Activated T-helper 1 cell treated with Interleukin-2 at 50 U/mL for 16 hours (primary cell): ENCODE data around the gene KRT2.

Experiments used
- DNase-seq: peaks from one replicate; pipeline ENCODE4 v3.0.0-alpha.2; 2020; ENCODE audit warnings: low read depth

The KRT2 gene

DNA sequence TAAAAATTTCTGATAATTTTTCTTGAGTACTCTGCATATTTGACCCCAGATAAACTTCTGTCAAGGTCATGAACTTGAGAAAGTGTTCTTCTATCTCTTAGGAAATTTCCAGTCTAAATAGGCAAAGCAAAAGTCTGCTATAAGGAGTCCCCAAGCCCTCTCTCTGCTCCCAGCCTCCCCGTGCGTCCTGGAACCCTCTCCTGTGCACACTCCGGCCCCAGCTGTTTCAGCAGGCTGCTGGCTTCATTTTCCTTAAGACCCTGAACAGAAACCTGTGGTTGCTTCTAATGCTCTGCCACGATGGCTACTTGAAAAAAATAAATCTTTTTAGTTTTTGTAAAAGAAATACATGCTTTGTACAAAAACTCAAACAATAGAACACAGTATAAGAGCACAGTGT lies 14.7 kb downstream of the KRT2 start:
- DNase-seq = no peak

DNA sequence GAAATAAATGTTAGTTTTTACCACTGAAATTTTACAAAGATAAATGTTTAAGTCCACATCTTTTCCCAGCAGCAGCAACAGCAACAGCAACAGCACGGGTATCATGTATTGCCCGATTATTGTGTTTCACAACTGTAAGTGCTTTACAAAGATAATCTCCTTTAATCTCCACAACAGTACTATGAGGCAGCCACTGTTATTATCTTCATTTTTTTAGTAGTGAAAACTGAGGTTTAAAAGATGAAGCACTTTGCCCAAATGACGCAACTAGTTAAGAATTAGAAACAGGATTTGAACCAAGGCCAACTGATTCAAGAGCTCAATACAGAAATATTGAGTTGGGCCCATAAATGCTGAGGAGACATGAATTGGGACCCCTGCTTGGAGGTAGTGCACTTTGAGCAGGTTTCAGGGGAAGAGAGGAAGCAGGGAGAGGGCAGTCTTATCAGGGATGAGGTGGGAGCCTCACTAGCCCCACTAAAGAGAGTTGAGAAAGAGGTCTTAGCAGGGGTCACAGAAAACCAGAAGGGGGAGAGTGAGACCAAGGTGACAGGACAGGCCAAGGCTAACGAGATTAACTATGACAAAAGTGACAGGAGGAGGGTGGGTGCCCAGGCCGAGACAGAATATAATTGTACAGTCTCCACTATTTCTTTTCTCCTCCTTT lies 15.3 kb downstream of the KRT2 start:
- no peak for DNase-seq

DNA sequence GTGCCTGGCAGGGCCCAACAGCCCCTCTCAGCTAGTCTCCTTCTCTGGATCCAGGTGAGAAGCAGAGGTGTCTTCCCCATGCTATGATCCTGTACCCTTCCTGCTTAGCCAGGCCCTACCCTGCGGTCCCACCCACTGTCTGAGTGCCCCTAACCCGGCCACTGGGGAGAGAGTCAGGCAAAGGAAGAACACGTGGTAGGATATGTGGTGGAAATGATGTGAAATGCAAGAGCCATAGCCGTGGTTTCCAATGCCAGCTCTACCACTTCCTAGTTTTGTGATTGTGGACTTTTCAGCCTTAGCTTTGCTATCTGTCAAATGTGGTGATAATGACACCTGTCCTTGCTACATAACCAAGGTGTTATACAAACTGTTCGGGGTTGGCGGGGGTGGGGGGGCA lies 15.8 kb downstream of the KRT2 start:
- DNase-seq = no peak

DNA sequence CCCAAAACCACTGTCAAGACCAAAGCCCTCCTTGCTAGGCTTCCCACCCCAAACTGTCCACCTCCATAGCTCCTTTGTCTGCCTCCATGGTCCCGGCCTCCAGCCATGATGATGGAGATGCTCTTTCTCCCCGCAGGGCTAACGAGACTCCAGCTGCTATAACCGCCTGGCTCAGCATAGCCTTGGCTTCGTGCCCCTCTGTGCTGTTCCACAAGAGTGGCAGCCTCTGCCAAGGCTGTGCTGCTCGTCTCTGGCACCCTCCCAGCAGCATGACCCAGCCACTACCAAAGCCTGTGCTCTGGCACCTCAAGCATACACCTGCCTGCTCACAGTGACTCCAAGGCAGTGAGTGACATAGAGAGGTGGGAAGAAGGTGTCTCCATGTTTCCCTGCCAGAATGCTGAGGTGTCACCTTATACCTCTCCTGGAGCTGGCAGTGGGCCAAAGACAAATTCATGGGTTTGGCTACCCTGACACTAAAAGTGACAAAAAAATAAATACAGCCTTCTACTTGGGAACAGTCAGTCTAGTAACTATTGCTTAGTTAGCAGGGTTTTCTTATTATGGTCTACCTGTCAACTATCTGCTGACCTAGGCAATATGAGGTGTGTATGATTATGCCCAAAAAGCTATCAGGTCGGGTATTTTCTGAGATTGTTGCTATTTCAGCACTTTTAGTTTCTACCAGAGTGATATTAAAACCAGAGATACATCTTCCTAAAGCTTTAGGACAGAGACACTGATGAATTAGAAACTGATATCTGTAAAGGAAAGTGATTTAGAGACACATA lies 17.6 kb downstream of the KRT2 start:
- DNase-seq = no peak

DNA sequence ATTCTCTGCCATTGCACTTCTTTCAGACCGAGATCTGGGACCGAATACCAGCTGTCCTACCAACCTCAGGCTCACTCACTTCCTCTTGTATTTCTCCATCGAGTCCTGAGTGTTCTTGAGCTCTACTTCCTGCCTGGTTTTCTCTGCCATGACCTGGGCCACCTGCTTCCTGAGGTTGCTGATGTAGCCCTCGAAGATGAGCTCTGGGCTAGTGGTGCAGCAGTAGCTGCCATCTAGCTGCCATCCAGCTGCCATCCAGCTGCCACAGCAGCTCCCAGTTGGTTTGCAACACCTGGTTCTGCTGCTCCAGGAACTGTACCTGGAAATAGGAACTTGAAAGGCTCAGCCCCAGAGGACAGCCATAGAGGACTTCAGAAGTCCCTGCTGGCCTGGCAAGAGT lies 18.6 kb downstream of the KRT2 start:
- no peak for DNase-seq

DNA sequence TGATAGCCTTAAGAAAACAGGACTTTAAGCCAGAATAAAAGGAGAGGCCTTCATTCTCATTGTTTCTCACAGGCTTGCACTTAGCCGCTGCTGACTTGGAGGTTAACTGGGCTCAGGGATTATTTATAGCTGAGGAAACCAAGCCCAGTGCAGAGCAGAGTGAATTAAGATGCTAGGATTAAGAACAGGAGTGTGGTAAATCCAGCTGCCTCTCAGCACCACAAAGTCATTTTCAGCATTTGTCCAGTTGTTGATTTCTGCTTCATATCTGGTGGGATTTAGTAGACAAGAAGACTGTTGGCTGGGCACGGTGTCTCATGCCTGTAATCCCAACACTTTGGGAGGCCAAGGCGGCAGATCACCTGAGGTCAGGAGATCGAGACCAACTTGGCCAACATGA lies 19.4 kb downstream of the KRT2 start:
- DNase-seq = no peak

DNA sequence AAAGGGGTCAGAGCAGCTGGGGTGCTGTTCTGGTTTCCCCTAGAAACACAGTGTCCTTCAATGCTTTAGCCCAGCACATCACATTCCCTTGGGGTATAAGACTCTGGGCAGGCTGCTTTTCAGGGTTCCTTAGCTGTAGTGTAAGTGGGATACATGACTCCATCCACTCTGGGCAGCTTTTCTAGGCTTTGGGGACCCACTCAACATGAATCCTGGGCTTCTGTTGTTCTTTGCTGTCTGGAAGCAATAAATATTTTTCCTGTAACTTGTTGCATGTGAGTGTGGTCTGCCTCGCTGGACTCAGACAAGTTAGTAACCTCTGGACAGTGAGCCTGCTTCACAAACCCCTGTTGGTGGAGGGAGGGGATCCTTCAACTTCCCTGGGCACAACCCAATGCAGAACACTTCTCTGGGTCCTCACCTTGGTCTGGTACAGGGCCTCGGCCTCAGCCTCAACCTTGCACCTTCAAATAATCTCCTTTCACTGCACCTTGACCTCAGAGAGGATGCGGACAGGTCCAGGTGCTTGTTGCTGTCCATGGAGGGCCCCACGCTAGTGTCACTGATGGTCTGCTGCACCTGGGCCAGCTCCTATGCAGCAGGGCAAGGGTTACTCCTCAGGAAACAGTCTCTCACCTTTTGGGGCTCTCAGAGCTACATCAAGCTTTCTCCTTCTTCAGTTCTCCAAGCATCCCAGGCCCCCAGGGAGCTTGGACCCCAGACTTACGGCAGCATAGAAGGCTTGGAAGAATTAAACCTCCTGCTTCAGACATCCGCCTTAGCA lies 20.1 kb downstream of the KRT2 start:
- no peak for DNase-seq

DNA sequence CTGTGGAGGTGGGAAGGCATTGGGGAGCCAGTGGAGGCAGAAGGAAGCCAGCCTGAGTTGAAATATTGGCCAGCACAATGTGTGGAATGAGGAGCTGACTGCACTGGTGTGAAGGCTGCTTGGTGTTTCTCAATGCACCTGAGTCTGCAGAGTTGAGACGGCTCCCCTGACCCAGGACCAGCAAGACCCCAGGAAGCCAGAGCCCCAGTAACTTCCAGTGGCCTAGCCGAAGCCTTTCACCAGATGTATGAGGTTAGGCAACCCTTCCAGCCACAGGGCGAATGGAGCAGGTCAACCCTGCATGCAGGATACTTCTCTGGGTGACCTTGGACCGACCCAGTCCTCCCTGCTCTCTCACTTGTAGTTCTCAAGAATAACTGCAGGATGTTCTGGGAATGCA lies 20.7 kb downstream of the KRT2 start:
- DNase-seq = no peak

DNA sequence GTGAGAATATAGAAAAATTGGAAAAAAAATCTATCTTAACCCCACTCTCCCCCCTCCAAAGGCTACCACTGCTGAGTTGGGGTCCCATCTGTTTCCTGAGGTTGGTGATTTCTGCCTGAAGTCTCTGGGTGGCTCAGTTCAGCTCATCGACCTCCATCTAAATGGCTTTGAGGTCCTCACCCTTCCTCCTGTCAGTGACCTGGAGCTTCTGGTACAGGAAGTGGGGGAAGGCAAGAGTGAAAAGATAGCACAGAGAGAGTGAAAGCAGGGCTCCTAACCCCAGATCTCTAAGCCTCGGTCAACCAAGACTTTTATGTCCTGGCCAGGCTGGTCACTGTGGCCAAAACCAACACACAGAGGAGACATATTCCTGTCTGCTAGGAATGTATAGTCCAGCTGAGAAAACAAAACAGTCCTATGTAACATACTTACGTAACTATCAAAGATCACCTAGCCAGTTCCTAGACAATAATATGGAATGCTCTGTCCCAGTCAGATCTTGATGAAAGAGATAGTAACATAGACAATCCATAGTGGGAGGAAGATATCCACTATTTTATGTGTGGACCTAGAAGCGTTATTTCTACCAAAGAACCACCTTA lies 21.3 kb downstream of the KRT2 start:
- DNase-seq = no peak

DNA sequence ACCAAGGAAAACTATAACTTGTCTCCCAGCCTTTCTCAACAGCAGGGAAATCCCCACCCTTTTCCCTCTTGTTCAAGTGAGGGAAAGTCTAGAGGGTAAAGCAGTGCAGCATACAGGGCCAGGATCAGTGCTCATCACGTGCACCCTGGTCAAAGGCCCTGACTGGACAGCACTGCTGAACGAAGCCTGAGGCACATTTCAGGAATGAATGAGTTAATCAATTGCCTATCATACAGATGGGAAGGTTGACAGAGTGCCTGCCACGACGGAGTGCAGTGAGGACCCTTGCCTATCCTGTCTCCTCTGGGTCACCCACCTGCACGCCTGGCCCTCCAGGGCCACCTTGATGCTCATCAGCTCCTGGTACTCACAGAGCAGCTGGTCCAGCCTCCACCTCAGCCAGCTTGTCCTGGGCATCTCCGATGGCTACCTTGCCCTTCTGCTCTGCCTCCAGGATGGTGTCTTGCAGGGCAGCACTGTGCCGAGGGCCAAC lies 22.0 kb downstream of the KRT2 start:
- no peak for DNase-seq

DNA sequence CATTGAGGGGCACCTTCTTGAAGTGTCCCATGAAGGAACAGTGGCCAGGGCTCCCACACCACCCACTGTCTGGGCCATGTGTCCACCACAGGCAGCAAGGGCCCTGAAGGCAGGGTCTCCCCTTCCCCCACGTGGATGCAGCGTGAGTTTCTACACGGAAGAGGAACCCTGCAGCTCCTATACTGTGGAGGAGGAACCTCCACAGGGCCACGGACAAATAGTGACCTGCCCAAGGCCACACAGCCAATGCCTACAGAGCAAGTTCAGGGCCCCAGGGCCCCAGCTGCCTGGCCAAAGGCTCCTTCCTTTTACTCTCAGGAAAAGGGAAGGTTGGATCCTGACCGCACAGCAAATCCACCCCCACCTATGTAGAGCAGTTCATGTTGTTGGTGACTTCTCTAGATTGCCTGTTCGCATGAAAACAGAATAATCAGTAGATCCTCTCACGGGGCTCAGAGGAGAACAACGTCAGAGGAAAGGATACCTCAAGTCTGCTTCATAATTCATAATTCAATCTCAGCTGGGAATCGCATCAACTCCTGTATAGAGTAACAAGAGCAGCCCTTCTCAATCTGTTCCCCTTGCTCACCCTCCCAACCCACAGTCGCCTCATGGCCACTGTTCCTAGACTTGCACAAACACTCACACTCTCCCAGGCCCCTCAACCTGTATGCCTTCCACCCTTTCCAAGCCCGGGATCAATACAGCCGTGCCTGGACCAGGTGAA lies 22.6 kb downstream of the KRT2 start:
- no peak for DNase-seq

DNA sequence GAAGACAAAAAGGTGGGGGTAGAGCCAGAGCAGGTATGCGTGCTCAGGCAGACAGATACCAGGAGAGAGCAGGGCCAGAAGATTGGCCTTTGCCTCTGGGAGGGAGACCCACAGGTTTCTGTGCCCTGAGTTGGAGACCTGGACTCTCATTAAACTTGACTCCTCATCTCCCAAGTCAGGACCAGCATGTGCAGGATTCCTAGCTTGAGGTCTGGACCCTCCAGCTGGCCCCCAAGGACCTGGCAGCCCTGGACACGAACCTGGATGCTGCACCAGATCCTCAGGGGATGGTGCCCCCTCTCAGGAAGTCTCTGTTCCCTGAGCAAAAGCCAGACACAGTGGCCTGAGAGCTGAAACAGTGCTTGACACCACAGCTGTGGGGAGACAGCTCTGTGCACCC lies 23.2 kb downstream of the KRT2 start:
- no peak for DNase-seq

DNA sequence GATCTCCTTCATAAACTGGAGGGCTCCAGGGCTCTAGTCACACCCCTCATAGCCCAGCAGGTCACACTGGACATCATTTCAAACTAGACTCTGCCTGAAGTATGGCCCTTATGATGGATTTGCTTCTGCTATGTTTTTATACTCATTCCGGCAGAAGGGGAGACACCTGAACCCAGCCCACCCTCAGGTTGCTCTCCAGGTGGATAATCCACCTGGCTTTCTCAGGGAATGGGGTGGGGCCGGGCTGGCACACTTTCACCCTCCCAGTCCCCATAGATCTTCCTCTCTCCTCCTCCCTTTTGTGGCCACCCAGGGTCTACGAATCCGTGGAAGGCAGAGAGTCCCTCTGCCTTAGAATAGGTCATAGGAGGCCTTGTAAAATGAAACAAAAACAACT lies 23.9 kb downstream of the KRT2 start:
- DNase-seq = no peak

DNA sequence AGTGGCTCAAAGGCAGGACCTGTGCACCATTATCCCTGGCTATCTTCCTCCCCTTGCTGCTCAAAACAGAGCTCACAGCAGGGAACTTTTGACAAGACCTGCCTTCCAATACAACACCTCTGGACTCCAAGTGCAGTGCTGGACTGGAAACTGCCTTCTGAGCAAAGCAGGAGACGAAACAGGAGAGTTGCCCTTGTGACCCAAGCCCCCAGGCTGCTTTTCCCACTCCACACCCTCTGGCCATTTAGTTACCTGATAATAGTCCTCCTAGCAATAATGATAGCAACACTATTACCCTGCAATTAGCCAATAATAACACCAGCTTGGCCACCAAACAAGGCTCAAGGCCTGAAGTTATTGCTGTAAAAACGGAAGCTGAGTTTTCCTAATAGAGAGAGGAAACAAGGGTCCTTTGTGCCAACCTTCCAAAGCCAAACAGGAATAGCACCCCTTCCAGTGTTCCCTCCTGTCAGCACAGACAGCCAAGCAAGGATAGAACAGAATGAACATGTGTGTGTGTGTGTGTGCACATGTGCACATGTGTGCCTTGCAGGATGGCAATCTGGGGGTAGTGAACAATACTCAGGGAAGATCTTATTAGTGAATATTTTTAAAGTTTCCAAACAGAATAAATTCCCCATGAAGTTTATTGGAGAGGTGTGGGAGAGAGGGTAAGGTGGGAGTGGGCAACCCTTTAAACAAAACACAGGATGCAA lies 24.5 kb downstream of the KRT2 start:
- no peak for DNase-seq

DNA sequence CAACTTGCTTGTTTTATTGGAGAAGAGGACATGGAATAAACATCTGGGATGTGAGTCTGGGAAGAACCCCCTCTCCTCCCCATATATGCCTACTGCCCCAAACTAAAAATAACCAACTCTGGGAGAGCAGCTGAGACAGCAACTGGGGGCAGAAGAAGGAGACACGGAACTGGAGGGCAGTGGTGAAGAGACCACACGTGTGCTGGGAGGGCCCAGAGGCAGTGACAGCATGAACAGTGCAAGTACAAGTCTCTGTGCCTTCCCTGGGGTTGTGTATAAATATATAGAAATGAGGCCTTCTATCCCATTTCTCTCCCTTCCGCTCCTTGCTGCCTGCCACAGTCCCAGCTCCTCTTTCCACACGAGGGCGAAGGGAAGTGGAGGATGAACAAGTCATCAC lies 29.7 kb downstream of the KRT2 start:
- no peak for DNase-seq

DNA sequence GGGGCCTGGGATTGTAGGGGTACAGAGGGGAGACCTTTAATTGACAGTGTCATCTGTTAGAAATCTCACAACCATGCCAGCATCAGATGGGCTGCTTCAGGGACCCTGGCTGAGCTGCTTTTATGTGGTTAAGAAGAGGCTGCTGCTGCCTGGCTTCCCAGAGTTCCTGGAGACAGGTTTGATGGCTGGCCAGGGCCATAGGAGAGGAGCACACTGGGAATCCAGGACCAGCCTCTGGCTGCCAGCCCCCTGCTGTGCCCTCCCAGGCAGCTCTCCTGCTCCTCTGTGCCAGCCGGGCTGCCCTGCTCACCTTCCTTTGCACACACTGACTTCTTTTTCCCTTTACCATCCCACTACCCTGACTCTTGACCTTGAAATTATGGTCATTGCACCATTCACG lies 33.1 kb downstream of the KRT2 start:
- no peak for DNase-seq

DNA sequence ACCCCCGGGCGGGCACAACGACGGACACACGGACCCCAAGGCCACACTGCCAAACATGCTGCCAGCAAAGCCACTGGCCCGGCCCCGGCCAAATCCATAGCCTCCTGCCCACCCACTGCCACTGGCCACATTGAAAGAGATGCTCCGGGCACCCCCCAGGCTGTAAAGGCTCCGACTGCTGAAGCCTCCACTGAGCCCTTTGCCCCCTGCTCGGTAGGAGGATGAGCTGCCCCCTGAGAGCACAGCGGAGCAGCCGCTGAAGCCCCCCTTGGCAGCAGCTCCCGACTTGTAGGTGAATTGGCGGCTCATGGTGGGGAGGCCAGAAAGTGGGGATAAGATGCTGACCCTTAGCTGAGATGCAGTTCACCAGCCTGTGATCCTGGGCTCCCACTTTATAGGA lies 33.8 kb downstream of the KRT2 start, which contains the start of gene KRT73:
KRT73 (minus strand) TSS at position 344 of the 400 bp plus-strand sequence; CDS start at position 309, 35 bp downstream.
- no peak for DNase-seq

DNA sequence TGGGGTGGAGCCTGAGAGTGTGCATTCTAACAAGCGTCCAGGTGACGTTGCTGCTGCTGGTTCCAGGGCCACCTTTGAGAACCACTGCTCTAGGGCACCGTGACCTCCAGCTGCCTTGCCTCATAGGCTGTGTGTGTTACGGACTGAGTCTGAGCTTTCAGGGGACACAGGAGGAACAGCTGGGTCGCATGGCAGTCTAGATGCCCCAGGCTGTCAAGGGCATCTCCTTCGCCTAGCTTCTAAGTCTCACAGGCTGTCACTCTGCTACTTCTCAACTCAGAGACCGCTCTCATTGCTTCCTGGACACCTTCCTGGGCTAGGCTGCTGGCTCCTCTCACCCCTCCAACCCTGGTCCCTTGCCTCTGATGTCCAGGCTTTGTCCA lies 34.6 kb downstream of the KRT2 start:
- DNase-seq = no peak

DNA sequence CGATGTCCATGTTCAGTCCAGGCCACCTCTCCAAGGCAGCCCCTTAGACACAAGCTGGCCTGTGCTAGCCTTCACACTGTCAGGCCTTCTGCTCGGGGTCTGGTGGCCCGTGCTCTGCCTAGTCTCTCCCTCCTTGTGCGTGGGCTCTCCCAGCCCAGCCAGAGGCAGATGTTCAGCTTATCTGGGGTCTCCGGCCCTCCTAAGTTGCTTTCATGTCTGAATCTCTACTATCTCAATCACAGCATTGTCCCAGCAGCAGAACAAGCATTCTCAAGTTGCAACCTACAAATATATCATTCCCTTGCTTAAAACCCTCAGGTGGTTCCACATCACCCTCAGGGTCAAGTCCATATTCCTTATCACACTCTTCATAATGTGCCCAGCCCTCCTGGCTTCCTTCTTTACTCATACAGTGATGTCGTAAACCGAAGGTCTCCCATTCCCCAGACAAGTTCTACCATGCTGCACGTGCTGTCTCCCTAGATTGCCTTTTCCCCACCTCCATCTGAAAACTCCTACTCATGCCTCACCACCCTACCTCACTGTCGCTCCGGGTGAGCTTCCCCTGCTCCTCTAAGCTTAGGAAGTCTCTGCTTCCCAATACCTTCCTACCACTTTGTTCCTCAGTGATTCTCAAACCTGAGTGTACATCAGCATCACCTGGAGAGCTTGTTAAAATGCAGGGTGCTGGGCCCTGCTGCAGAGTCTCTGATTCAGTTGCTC lies 35.2 kb downstream of the KRT2 start:
- DNase-seq = no peak

DNA sequence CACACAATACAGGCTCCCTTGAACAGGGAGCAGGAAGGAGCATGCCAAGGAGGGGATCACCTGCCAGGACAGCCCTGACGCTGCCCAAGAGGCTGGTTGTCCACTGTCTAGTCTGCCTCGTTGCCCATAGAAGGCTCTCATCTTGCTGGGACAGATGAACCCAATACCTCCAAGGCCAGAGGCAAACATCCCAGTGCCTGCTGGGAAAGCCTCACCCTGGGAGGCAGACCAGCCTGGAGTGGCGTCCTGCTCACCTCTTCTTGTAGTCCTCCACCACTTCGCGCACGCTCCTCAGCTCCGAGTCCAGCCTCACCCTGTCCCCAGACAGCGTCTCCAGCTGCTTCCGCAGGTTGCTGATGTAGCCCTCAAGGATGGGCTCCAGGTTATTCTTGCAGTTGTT lies 36.1 kb downstream of the KRT2 start:
- DNase-seq = no peak
